NCI-H2107 treated with DMSO at 0.1 percent for 48 hours (cell line): ENCODE data around the gene PCYOX1L.

Experiments used
- DNase-seq: peaks from one replicate; lab custom pipeline; 2025; ENCODE audit not compliant: unreplicated experiment; lab: John Stamatoyannopoulos, UW

The PCYOX1L gene

GRCh38 chr5:149418910-149419531, 61.2 kb downstream of the PCYOX1L start:
- DNase-seq, result no peak
